ENCODE data around the gene LPO. TPM values are rescaled to one million over a fixed set of nuclear protein-coding genes. Genes with fewer than 3 reads are reported as not detected.

Gene LPO
- total RNA-seq, 1 experiment from 2014 or later, result 0.54 TPM

- ChIA-PET POLR2A (interaction anchor here (1.0 to 1.3 kb wide), 2 partner anchors 46 to 100 kb away, joined by 6 to 11 read pairs; partner anchors contain the start of gene RNF43), CTCF (interaction anchor here (0.6 to 1.9 kb wide), 28 partner anchors 8 to 214 kb away, joined by 3 to 84 read pairs (median 5); partner anchors contain the start of genes RNF43 and SUPT4H1)
- H3K27me3 Mint-ChIP-seq (ENCODE audit: insufficient read depth, unreplicated experiment), result no peaks in the 10 kb centered on the region
- H3K4me1 Mint-ChIP-seq (ENCODE audit: low read depth, unreplicated experiment), result peaks cover 20% of the 10 kb centered on the region
- no peaks in the 10 kb centered on the region for H3K36me3 Mint-ChIP-seq (ENCODE audit: insufficient read depth, unreplicated experiment)
- H3K9me3 Mint-ChIP-seq (ENCODE audit: unreplicated experiment), result no peaks in the 10 kb centered on the region
- Histone ChIP-seq H3K4me3 (ENCODE audit: low read depth, low read length) (no peak overlapping the region), H3K4me1 (peaks cover 16% of the 10 kb centered on the region), H3K9me3 (no peaks in the 10 kb centered on the region), H3K27me3 (replicated peaks; ENCODE audit: control insufficient read depth, insufficient read depth, low read length) (no peaks in the 10 kb centered on the region), H3K36me3 (ENCODE audit: control insufficient read depth, insufficient read depth, low read length) (no peaks in the 10 kb centered on the region)
- no peak for DNase-seq
- H3K27ac Mint-ChIP-seq (ENCODE audit: unreplicated experiment), result no peak overlapping the region
- TF ChIP-seq CTCF (IDR thresholded peaks at IDR 0.05; ENCODE audit: insufficient read depth in 1 of 2, low read depth in 1 of 2, low read length in 1 of 2, severe bottlenecking in 1 of 2, unreplicated experiment in 1 of 2), result no peak
- intact Hi-C loops (cut with micrococcal nuclease; ENCODE audit: unreplicated experiment), result loop anchor here (5.0 kb wide), 1 partner anchor 44 kb away; no protein-coding TSS in a partner anchor
- no peak overlapping the region for H3K4me3 Mint-ChIP-seq (ENCODE audit: unreplicated experiment)
- BruUV-seq (replicated peaks), result no TSS peak
Observed at GRCh38 chr17:58318065-58318481, 79.7 kb downstream of the LPO start.

Other genes starting within 250 kb of the LPO start
- 308 and 325 TPM in 2 replicates for gene SRSF1, start 231.3 kb upstream of the LPO start, total RNA-seq (2022)
- 67.8 and 80.6 TPM in 2 replicates for gene DYNLL2, start 155.2 kb upstream of the LPO start, total RNA-seq (2022)
- not detected in 2 replicates for gene OR4D1, start 90.2 kb upstream of the LPO start, total RNA-seq (2022)
- not detected in 2 replicates for gene OR4D2, start 71.6 kb upstream of the LPO start, total RNA-seq (2022)
- not detected in 2 replicates for gene EPX, start 45.9 kb upstream of the LPO start, total RNA-seq (2022)
- gene MKS1, start 19.3 kb upstream of the LPO start, total RNA-seq (2022), result 25.5 and 28.6 TPM in 2 replicates
- gene MPO, start 42.4 kb downstream of the LPO start, total RNA-seq (2022), result 0.23 TPM in 1 of 2 replicates, not detected in the other
- 6.0 and 7.4 TPM in 2 replicates for gene TSPOAP1, start 90.2 kb downstream of the LPO start, total RNA-seq (2022)
- gene SUPT4H1, start 113.6 kb downstream of the LPO start, total RNA-seq (2022), result 70.9 and 71.4 TPM in 2 replicates
- 84.2 and 87.1 TPM in 2 replicates for gene RNF43, start 178.9 kb downstream of the LPO start, total RNA-seq (2022)
- 0.98 and 1.1 TPM in 2 replicates for gene HSF5, start 249.8 kb downstream of the LPO start, total RNA-seq (2022)

Data from Caco-2 (cell line).